HG02981 (cell line): ENCODE data around the gene IGF2.

Experiments
- ATAC-seq: cut with Tn5 transposase; IDR thresholded peaks from one replicate; pipeline ENCODE4 v1.9.1; 2021; ENCODE audit warnings: mild to moderate bottlenecking, moderate library complexity; ENCODE audit not compliant: unreplicated experiment

The IGF2 gene

DNA sequence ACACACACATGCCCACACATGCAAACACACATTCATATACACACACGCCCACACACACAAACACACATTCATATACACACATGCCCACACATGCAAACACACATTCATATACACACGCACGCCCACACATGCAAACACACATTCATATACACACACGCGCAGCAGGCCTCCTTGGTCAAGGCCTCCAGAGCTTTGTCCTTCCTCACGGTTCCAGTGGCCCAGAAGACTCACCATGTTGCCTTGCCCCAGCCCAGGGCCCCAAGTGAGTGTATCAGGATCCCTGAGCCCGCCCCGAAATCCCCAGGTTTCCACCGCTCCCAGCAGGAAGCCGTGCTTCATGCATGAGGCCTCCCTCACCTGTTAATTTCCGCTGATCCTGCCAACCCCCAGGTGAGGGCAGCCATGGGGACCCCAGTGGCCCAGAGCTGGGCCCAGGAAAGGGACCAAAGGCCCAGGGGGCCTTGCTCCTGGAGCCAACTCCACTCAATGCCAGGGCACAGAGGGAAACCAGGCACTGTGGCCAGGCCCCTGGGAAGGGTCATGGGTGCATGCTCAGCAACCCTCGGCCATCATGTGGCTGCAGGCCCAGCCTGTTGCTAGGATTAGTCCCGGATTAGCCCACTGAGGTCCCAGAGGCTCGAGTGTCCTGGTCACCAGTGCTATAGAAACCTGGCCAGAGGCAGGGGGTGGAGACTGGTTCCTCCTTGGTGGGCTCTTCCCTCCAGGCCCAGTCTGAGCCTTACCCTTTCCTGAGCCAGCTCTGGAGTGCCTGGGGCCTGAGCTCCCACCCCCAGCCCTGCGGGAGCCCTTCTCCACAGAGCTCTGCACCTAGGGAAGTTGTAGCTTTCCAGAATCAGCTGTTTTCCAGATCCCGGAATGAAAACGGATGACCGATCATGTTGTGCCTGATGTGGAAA is 34.4 kb downstream of the IGF2 start:
- no peak for ATAC-seq

DNA sequence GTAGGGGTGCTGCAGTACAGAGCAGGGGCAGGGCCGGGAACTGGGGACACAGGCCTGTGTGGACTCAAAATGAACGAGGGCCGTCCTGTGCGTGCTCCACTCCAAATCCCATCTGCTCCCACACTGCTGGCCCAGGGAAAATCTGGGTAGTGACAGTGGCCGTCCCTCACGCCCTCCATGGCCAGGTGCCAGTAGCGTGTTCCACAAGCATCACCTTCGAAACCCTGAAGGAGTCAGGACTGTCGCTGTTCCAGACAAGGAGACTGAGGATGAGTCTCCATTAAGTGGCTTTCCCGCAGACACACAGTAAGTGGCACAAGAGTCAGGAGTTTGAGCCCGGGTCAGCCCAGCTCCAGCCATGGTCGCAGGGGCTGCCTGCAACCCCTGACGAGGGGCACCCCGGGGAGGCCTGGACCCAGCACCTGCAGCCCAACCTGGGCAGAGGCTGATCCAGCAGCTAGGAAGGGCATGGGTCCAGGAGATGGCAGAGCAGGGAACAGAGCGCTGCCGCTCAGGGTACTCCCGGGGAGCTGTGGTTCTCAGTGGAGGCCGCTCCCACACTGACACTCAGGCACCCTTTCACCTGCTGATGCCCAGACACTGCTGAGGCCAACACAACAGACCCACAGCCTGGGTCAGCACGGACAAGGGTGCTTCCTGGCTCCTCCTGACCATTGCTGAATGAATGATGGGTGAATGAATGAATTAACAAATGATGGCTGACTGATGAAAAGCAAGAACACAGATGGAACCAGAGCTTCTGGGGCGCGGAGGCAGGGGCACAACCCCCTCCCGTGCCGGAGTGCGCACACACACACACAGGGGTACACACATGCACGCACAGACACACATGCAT is 35.3 kb downstream of the IGF2 start:
- ATAC-seq: no peak

- no peak for ATAC-seq
Observed at GRCh38 chr11:2102883-2103213, 36.3 kb downstream of the IGF2 start.

- no peak for ATAC-seq
Observed at GRCh38 chr11:2102132-2102882, 36.9 kb downstream of the IGF2 start.

GRCh38 chr11:2101171-2101675 is 38.0 kb downstream of the IGF2 start:
- no peak for ATAC-seq

DNA sequence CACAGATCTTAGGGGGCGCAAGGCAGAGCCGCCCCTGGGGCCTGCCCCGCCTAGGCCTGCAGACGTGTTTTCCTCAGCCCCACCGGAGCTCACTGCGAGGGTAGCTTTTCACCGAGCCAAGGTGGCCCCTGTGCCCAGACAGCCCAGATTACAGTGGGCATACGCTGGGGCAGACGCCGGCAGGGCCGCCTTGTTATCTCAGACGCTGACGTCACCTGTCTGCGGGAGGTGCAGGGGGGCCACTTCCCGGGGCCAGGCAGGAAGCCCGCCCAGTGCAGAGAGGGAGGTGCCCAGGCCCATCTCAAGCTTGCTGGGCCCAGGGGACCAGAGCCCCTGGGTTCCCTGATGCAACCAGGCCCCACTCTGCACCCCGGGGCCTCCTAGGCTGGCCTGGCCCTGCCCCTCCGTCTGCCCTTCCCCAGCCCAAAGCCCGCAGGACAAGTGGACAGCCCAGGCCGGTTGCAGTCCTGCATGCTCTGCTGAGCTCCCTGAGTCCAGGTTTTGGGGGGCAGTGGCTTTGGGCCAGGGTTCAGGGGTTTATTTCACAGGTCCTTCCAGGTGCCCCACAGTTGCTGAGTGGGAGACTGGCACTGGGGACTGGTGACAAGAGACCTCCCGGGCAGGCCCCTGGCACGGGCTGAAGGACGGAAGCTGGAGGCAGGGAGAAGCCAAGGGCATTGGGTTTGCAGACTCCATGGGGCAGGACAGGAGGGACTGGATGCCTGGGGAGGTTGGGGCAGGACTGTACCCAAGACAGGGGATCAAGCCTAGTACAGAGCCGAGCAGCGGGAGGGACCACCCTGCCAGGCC is 38.6 kb downstream of the IGF2 start:
- no peak for ATAC-seq

GRCh38 chr11:2099516-2100349 is 39.5 kb downstream of the IGF2 start:
- no peak for ATAC-seq

DNA sequence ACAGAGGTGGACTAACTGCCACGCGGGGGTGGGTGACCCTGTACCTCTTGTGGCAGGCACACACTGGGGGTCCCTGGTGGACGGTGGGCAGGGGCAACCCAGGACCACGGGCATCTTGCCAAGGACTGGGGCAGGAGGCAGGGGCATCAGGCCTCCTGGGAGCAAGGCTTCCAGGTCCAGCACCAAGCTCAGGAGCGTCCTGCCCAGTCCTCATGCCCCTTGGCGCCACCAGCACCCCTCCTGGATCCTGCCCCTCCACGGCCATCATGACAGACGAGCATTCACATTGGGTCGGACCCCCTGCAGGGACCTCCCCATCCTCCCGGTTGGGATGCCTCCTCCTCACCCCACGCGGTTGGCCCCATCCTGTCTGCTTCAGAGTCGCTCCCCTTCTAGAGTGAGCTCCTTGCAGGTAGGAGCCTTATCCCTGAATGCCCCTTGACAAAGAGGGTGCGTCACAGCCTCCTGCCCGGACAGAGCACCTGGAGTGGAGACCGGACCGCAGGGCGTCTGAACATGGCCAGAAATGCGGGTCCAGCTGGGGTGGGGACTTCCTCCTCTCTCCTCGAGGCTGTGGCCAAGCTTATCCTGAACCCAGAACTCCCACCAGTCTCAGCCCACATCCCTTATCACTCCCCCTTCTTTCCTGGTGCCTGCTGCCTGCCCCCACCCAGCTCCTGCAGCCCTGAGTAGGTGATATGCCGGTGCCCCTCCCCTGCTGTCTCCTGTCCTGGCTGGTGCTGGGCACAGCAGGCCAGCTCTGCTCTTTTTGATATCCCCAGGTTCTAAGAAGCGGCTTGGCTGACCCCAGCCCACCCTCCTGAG is 40.3 kb downstream of the IGF2 start:
- no peak for ATAC-seq

DNA sequence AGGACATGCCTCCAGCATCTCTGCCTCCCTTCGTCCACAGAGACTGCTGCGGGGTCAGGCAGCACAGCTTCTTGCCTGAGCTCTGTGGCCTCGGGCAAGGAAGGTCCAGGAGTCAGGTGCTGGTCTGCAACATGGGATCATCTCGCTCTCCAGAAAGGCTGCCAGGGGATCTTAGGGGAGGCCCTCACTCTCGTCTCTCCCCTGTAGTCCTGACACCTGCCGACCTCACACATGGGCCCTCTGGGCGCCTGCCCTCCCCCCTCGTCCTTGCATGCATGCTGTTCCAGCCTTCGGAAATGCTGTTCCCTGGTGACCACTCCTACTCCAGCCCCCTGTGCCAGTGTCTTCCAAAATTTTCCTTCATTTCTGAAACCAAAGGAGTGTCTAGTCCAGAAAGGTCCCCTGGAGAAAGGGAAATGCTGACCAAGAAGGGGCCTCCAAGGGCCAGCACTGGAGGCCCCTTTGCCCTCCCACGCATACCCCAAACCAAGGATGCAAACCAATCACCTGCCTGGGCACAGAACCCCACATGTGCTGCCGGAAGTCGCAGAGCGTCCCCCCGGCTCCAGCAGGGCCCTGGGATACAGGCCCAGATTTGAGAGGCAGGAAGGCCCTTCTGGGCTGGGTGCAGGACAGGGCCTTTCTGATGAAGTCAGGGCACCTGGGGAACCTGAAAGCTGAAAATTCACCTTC is 41.0 kb downstream of the IGF2 start:
- no peak for ATAC-seq

DNA sequence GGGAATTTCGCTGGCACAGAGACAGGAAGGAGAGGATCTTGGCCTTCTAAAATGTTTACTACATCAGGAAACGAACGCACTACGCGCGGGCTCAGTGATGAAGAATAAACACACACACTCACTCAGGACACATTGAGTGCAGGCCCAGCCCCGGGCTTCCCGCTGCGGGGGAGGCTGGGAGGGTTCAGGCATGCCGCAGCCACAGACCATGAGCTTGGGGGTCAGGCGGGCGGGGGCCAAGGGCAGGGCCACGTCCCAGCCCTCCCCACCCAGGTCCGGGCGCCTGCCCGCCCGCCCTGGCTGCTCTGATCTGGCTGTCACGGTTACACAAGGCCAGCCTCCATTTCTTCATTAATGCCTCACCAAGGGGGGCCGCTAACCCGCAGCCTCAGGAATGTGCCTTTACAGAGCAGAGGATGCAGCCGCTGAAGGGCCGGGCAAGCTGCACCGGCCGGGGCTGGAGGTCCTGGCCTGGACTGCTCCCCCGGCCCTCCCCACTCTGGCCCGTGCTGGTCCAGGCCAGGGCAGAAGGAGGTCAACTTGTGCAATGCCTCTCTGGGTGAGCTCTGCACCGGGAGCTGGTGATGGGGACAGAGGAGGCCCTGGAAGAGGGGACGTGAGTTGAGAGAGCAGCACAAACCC is 41.7 kb downstream of the IGF2 start:
- ATAC-seq: no peak

- ATAC-seq: no peak
Observed at GRCh38 chr11:2096919-2097301, 42.3 kb downstream of the IGF2 start.

DNA sequence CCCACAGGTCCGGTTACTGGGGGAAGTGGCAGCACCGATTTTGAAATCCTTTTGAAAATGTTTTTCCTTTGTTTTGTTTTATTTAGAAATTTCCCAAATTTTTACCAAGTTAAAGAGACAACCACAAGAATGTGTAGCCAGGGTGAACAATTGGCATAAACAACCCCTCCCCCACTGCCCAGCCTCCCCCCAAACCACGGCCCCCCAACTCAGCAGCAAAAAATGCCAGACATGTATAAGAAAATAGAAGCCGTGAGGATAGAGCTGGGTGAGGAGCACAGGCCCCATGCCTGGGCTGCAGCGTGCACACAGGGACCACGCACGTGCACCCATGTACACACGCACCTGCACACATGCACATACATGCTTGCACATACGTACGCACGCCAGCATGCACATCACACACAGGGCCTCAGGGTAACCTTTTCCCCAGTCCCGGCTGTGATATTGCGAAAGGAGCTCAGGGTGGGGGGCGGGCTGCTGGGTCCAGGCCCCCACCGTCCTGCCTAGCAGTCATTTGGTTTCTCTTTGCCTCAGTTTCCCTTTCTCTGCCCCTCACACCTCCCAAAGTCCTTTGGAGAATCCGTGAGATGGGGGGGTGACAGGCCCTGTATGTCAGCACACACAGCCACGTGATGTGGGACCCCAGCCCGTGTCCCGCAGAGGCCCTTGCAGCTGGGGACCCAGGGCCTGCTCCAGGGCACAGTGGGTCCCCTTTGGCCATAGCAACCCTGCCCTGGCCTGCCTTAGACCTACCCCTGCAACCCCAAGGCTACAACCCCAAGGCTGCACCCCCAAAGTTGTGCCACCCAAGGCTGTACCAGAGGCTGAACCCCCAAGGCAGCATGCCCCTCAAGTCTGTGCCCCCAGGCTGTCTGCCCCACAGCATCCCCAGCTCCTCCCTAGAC is 42.9 kb downstream of the IGF2 start:
- no peak for ATAC-seq

DNA sequence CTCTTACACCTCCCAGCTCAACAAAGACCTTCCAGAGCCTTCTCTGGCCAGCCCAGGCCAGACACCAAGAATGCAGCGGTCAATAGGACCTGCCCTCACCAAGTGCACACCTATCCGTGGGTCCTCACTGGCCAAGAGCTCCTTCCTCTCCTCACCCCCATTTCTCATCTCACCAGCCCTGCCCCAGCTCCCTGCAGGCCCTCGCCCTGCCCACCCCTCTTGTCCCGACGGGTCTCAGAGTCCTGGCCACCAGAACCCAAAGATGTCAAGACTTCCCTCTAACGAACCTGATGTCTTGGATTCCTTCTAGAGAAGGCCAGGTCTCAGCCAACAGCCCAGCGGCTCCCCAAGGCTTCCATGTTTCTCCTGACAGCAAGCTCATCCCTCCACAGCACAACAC is 43.6 kb downstream of the IGF2 start:
- no peak for ATAC-seq

- ATAC-seq: no peak
Observed at GRCh38 chr11:2095198-2095520, 44.0 kb downstream of the IGF2 start.

- ATAC-seq: no peak
Observed at GRCh38 chr11:2094354-2095197, 44.6 kb downstream of the IGF2 start.
